ENCODE results near the gene ACTA2. TPM values are rescaled to one million over a fixed set of nuclear protein-coding genes. Genes with fewer than 3 reads are reported as not detected.

The ACTA2 gene
- total RNA-seq (78.4 and 78.6 TPM in 2 replicates), polyA plus RNA-seq (237 and 2,788 TPM in 2 replicates), polyA minus RNA-seq (ENCODE audit: low replicate concordance) (291 and 2,169 TPM in 2 replicates)
- 206 and 2,024 TPM in 2 replicates for polyA plus RNA-seq (2012)

DNA sequence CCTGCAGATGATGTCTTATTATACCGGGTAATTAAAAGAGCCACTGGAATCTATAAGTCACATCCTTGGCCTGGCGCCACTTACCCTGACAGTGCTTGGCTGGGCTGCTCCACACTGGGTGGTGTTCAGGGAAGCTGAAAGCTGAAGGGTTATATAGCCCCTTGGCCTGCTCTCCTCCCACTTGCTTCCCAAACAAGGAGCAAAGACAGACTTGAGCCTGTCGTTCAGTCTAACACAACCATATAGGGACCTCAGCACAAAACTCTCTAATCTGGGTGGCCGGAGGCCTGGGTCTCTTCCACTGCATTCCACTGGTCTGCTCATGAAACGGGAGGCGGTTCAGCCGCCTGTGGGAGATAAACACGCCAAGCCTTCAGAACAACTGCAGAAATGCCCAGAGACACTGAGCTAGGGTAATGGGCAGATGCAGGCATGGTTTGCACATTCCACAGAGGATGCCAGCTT, at the start of gene ACTA2:
ACTA2 (minus strand) TSS at position 127 of the 465 bp plus-strand sequence. CDS start 3,843 bp downstream, outside the sequence.
- Histone ChIP-seq H3K36me3 (ENCODE audit: control insufficient read depth, insufficient read depth, low read length) (no peaks in the 10 kb centered on the region), H3K4me1 (ENCODE audit: control insufficient read depth, extremely low read depth, insufficient read depth, low read length) (peaks cover 26% of the 10 kb centered on the region), H3K27me3 (ENCODE audit: control insufficient read depth, insufficient read depth, low read length) (no peaks in the 10 kb centered on the region), H3K4me2 (ENCODE audit: extremely low read depth, insufficient read depth, low read length) (peak within 1 kb of the TSS; percentile 53), H3K9ac (ENCODE audit: insufficient read depth, low read length) (no peak within 1 kb of the TSS), H4K20me1 (ENCODE audit: control insufficient read depth, extremely low read depth, insufficient read depth, low read length) (no peaks in the 10 kb centered on the region), H3K27ac (ENCODE audit: insufficient read depth, low read length) (peak within 1 kb of the TSS; percentile 14), H2AFZ (ENCODE audit: low read length) (no peak within 1 kb of the TSS), H3K79me2 (ENCODE audit: control insufficient read depth, insufficient read depth, low read length) (peaks cover 14% of the 10 kb centered on the region), H3K9me3 (ENCODE audit: control insufficient read depth, insufficient read depth, low read depth, low read length) (no peaks in the 10 kb centered on the region), H3K4me3 (replicated peaks in 1 of 4; ENCODE audit: control extremely low read depth in 1 of 4, insufficient read depth in 1 of 4, low read depth in 3 of 4, low read length in 4 of 4) (peak within 1 kb of the TSS; percentile 13 to 44 (median 33))
- DNase-seq (ENCODE audit: low read depth in 2 of 2): peak; percentile 67 to 94
- no peak for TF ChIP-seq EZH2 (IDR thresholded peaks at IDR 0.05; ENCODE audit: low read length, missing control alignments)
- no peak for TF ChIP-seq CTCF (conservative IDR thresholded peaks at IDR 0.05 in 1 of 2, IDR thresholded peaks at IDR 0.05 in 1 of 2; ENCODE audit: low read depth in 1 of 2, low read length in 2 of 2)

- H3K9ac ChIP-seq (ENCODE audit: insufficient read depth, low read length): peak overlapping the region; percentile 5
- peaks cover 13% of the 10 kb centered on the region for H3K4me1 ChIP-seq (ENCODE audit: control insufficient read depth, extremely low read depth, insufficient read depth, low read length)
- no peak for TF ChIP-seq EZH2 (IDR thresholded peaks at IDR 0.05; ENCODE audit: low read length, missing control alignments)
- no peak for TF ChIP-seq CTCF (conservative IDR thresholded peaks at IDR 0.05 in 1 of 2, IDR thresholded peaks at IDR 0.05 in 1 of 2; ENCODE audit: low read depth in 1 of 2, low read length in 2 of 2)
- peaks cover 51% of the 10 kb centered on the region for H3K79me2 ChIP-seq (ENCODE audit: control insufficient read depth, insufficient read depth, low read length)
- no peaks in the 10 kb centered on the region for H3K9me3 ChIP-seq (ENCODE audit: control insufficient read depth, insufficient read depth, low read depth, low read length)
- H4K20me1 ChIP-seq (ENCODE audit: control insufficient read depth, extremely low read depth, insufficient read depth, low read length): no peaks in the 10 kb centered on the region
- DNase-seq (ENCODE audit: low read depth in 2 of 2): peak; percentile 34 to 41
- peaks cover 5% of the 10 kb centered on the region for H3K36me3 ChIP-seq (ENCODE audit: control insufficient read depth, insufficient read depth, low read length)
- H3K27ac ChIP-seq (ENCODE audit: insufficient read depth, low read length): peak overlapping the region; percentile 70
- H3K27me3 ChIP-seq (ENCODE audit: control insufficient read depth, insufficient read depth, low read length): no peaks in the 10 kb centered on the region
- no peak overlapping the region for H2AFZ ChIP-seq (ENCODE audit: low read length)
- peak overlapping the region; percentile 92 for H3K4me2 ChIP-seq (ENCODE audit: extremely low read depth, insufficient read depth, low read length)
- H3K4me3 ChIP-seq (replicated peaks in 1 of 4; ENCODE audit: control extremely low read depth in 1 of 4, insufficient read depth in 1 of 4, low read depth in 3 of 4, low read length in 4 of 4): no peak overlapping the region
Measured at GRCh38 chr10:89001729-89002072, 49.1 kb upstream of the ACTA2 start.

DNA sequence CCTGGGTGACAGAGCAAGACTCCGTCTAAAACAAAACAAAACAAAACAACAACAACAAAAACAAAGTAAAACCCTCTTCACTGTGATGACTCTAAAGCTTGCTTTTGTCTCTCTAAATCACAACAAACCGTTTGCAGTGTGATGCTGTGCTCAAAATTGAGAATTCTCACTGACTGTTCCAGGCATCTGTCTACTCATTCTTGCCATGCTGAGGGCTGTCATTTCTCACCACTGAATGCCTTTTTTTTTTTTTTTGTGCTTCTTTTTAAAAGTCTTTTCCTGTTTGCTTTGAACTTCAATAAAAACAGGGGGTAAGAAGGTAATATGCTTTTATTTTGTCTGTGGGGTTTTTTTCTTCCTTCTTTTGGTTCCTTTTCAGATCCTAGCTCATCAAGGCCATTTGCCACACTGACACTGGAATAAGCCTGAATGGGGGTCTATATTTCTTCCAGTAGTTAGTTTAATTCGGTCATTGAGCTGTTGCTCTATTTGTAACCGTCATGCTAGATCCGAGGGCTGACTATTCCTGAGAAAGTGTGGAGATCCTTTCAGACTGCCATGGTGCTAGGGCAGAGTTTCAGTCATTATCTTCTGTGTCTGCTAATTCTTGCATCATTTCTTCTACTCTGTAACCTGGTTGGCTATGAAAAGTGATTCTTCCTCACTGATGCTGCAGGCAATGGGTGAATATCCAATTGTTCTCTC, 48.6 kb upstream of the ACTA2 start:
- Histone ChIP-seq H3K4me3 (replicated peaks in 1 of 4; ENCODE audit: control extremely low read depth in 1 of 4, insufficient read depth in 1 of 4, low read depth in 3 of 4, low read length in 4 of 4) (peak overlapping the region in 3 of 4 experiments; percentile 24 to 45 (median 41)), H4K20me1 (ENCODE audit: control insufficient read depth, extremely low read depth, insufficient read depth, low read length) (no peaks in the 10 kb centered on the region), H3K27me3 (ENCODE audit: control insufficient read depth, insufficient read depth, low read length) (no peaks in the 10 kb centered on the region), H3K4me2 (ENCODE audit: extremely low read depth, insufficient read depth, low read length) (peak overlapping the region; percentile 92), H2AFZ (ENCODE audit: low read length) (no peak overlapping the region), H3K79me2 (ENCODE audit: control insufficient read depth, insufficient read depth, low read length) (peaks cover 57% of the 10 kb centered on the region), H3K9me3 (ENCODE audit: control insufficient read depth, insufficient read depth, low read depth, low read length) (no peaks in the 10 kb centered on the region), H3K4me1 (ENCODE audit: control insufficient read depth, extremely low read depth, insufficient read depth, low read length) (peaks cover 13% of the 10 kb centered on the region), H3K27ac (ENCODE audit: insufficient read depth, low read length) (peak overlapping the region; percentile 70), H3K9ac (ENCODE audit: insufficient read depth, low read length) (peak overlapping the region; percentile 16), H3K36me3 (ENCODE audit: control insufficient read depth, insufficient read depth, low read length) (peaks cover 5% of the 10 kb centered on the region)
- no peak for DNase-seq (ENCODE audit: low read depth in 2 of 2)
- no peak for TF ChIP-seq CTCF (conservative IDR thresholded peaks at IDR 0.05 in 1 of 2, IDR thresholded peaks at IDR 0.05 in 1 of 2; ENCODE audit: low read depth in 1 of 2, low read length in 2 of 2)
- no peak for TF ChIP-seq EZH2 (IDR thresholded peaks at IDR 0.05; ENCODE audit: low read length, missing control alignments)

All from fibroblast of lung (primary cell).